HL-60/S4 treated with retinoic acid at 250 ng/mL for 4 days and 3 days (cell line): Measurements from ENCODE around the gene ATP5PB.

Experiments
- in situ Hi-C: fragments of 300-500 bp; cut with MboI; formaldehyde crosslinking; loops from 2 replicates; pipeline ENCODE4 v1.7.0; 2022; ENCODE audit warnings: low sequenced_read_pairs

The ATP5PB gene

DNA sequence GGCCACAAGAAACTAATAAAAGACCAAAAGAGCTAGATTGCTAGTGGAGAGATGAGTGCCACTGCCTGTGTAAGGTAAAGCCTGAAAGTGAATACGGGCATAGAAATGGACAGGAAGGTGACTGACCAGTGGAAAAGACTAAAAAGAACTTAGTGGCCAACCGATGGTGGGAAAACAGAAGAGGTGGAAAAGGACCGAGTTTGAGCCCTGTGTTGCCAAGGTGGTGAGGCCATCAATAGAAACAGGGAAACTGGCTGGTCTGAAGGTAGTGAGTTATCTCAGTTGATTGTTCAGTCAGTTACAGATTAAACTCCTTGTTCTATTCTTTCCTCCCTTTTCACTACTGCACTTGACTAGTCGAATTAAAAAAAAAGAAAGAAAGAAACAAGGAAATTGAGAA is 2.7 kb upstream of the ATP5PB start:
- in situ Hi-C loops, result no loop called here

DNA sequence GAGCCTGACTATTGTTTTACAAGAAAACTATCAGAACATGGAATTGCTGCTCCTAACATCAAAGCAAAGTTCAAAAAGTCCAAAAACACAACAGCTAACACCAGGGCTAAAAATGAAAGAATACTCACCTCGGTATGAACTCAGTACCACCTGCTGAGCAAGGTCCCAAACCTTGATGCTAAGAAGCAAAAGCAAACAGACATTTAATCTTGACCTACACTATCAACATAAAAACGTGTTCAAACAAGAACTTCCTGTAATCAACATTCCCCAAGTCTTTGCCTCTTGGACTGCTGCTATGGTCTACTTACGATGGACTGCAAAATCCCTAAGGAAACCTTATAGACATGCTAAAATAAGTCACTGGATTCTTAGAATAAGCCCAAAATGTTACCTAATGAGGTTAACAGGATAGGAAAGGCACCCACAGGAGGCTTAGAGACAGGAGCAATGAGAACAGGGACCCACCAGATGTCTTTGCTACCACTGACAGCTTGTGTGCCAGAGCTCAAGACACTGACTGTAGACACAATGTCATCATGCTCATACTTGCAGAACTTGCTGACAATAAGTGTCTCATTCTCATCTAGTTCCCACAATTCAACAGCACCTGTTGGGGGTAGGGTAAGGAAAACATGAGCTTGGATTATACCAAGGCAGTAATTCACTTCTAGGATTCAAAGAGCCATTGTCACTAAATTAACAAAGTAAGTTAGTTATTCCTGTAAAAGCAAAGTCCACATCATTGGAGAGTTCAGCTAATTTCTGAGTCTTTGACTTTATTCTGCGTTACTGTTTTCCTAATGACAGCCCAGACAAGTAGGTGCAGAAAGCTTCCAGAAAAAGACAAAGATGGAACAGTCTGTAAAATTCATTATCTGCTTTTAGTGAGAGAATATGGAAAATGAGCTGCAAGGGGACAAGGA is 2.0 kb upstream of the ATP5PB start:
- in situ Hi-C loops, result no loop called here

- in situ Hi-C loops, result no loop called here
Observed at GRCh38 chr1:111448482-111448917, 764 bp upstream of the ATP5PB start.

- in situ Hi-C loops, result no loop called here
Observed at GRCh38 chr1:111449703-111450017, 396 bp downstream of the ATP5PB start.

DNA sequence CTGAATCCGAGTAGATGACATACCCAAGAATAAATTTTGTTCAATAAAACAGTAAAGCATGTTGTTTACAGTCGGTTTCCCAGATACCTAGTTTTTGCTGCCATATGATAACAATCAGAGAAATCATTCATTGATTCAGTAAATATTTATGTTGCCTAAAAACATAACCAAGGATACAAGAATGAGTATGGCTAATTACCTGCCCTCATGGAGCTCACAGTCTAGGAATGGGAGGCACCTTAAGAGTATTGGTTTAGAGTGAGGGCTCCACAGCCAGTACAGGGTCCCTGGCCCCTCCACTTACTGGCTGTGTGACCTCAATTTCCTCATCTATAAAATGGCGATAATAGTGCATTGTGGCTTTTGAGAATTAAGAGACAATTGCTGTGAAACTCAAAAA is 921 bp downstream of the ATP5PB start:
- in situ Hi-C loops, result no loop called here

GRCh38 chr1:111452581-111452980 is 3.3 kb downstream of the ATP5PB start:
- in situ Hi-C loops, result no loop called here

GRCh38 chr1:111453706-111454105 is 4.4 kb downstream of the ATP5PB start:
- in situ Hi-C loops, result no loop called here

DNA sequence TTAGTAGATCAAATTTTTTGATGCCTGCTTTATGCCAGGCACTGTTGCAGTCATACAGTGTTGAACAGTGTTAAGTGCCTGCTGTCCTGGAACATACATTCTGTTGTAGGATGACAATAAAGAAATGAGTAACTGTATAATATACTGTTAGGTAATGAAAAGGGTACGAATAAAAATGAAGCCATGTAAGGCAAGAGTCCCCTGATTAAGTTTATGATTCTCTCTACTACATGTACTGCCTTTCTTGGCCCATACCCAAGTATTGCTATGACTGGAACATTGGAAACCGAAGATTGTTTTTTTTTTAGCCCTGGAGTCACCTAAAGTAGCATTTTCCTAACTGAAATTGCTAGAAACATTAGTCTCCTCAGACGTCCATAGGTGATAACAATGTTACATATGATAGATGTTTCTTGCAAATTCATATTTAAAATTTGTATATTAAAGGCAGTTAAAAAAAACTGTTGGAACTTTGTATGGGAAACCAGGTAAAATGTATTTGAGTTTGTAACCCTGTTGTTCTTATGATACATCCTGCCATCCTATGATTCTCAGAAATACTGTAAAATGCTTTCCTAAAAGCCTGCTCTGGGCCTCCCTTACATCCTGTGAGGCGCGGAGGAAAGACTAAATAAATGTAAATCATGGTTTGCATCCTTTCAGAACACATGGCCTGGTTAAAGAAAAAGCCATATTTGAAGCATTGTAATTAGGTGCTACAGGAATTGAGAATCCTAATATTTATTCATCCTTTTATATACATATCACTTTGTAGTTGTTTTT is 5.8 kb downstream of the ATP5PB start:
- in situ Hi-C loops, result no loop called here

GRCh38 chr1:111455642-111456031 is 6.4 kb downstream of the ATP5PB start:
- in situ Hi-C loops, result no loop called here

DNA sequence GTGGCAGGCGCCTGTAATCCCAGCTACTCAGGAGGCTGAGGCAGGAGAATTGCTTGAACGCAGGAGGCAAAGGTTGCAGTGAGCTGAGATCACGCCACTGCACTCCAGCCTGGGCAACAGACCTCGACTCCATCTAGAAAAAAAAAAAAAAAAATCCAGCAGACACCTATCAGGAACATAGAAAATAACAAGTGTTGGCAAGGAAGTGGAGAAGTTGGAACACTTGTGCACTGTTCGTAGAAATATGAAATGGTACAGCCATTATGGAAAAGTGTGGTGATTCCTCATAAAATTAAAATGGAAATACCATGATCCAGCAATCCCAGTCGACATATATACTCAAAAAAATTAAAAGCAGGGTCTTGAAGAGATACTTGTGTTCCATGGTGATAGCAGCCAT is 12.5 kb downstream of the ATP5PB start:
- in situ Hi-C loops, result no loop called here

GRCh38 chr1:111462370-111463028 is 13.2 kb downstream of the ATP5PB start:
- in situ Hi-C loops, result no loop called here

DNA sequence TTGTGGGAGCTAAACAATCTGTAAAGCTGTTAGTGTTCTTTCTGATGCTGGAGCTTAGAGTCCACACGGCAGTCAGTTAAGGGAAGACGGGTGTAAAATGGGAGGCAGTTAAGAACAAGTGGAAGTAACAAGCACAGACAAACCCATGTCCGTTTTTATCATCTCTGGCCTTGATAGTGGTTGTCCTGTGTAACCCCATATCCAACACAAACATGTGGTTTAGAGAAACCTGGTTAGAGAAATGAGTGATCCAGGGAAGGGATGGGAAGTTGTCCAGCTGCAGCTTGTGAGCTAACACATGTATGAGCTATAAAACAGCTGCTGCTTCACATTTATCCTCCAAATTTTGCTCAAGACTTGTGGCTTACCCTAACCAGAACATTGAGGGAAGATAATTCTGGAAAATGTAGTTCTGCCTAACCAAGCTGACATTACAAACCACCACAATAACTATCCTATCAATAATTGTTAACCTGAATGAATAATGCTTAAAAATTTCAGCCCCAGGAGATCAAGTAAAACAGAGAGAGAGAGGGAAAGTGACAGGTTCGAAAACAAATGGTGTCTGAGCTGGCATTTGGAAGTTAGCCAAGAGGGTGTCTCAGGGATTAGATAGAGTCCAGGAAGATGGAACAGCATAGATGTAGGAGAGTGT is 13.9 kb downstream of the ATP5PB start:
- in situ Hi-C loops, result no loop called here

- in situ Hi-C loops, result no loop called here
Observed at GRCh38 chr1:111465754-111466153, 16.5 kb downstream of the ATP5PB start.

DNA sequence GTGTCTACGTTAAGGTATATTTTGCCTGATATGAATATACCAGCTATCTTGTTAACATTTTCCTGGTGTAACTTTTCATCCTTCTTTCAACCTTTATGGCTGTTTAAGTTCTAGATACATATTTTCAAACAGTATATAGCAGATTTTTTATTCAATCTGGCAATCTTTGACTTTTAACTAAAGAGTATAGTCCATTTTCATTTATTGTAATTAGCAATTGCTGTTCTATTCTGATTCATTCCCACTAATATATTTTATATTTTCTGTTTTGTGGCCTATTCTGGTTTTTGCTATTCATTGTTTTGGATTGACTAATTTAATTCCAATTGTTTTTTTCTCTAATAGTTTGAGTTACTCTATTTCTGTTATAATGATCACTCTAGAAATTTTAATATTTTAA is 17.2 kb downstream of the ATP5PB start:
- in situ Hi-C loops, result no loop called here

- in situ Hi-C loops, result no loop called here
Observed at GRCh38 chr1:111467865-111468716, 18.8 kb downstream of the ATP5PB start.

DNA sequence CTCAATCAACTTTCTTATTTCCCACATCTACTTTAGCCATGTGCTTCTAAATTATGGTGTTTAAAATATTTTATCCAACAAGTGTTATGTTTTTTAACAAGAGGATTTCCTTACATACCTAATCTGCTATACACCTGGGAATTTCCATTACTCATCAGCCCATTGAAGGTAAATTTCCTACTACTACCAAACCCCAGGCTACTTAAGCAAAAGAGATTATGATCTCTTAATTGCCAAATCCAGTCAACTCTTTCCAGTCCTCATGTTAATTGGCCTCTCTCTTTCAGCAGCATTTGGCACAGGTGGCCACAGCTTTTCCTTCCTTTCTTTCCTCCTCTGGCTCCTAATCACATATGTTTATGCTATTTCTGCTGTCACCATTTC is 19.4 kb downstream of the ATP5PB start:
- in situ Hi-C loops, result no loop called here

DNA sequence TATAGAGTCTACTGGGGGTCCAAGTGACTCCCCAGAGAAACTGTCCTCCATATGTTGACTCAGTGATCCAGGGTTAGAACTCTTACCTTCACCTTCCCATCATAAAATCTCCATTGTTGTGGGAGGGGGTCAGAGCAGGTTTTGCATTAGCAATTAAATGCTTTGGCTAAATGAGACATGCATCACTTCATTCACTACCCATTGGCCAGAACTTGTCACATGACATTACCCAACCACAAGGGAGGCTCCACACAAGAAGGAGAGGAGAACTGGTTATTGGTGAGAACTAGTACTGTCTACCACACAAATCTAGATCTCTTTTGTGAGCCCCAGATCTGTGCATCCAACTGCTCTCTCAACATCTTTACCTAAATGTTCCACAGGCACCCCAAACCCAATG is 20.3 kb downstream of the ATP5PB start:
- in situ Hi-C loops, result no loop called here

GRCh38 chr1:111470596-111470995 is 21.3 kb downstream of the ATP5PB start:
- in situ Hi-C loops, result no loop called here

- in situ Hi-C loops, result no loop called here
Observed at GRCh38 chr1:111471012-111471411, 21.7 kb downstream of the ATP5PB start.

DNA sequence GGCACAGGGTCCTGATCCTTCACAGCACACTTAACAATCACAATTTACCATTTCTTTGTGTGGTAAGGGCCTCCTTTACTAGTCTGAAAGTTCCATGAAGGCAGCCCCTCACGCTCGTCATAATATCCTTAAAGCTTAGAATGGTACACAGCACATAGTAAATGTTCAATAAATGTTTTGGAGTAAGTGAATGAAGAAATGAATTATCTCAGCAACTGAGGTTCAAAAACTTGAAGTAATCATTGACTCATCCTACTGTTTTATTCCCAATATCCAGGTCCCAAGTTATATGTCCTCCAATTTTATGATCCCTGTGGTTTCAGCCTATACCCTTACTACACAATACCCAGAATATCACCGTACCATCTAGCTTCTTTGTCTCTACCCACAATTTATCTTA is 22.3 kb downstream of the ATP5PB start:
- in situ Hi-C loops, result no loop called here
